Progenitor cell of endocrine pancreas (in vitro differentiated cells): Measurements from ENCODE around the gene UBC. TPM values are rescaled to one million over a fixed set of nuclear protein-coding genes. Genes with fewer than 3 reads are reported as not detected.

Experiments
- DNase-seq: peaks from one replicate; pipeline ENCODE4 v3.0.0; 2021; ENCODE audit warnings: low spot score; ENCODE audit not compliant: unreplicated experiment
- H3K27ac Mint-ChIP-seq: 2 replicates; pipeline ENCODE4 v1.8.0; 2021; ENCODE audit warnings: mild to moderate bottlenecking, moderate library complexity, mixed read lengths
- H3K27me3 Mint-ChIP-seq: 2 replicates; pipeline ENCODE4 v1.8.0; 2021; ENCODE audit warnings: mixed read lengths
- H3K36me3 Mint-ChIP-seq: 2 replicates; pipeline ENCODE4 v1.8.0; 2022; ENCODE audit warnings: mixed read lengths; ENCODE audit not compliant: insufficient read depth
- H3K4me1 Mint-ChIP-seq: 2 replicates; pipeline ENCODE4 v1.8.0; 2021; ENCODE audit warnings: low read depth, mixed read lengths
- H3K4me3 Mint-ChIP-seq: 2 replicates; pipeline ENCODE4 v1.8.0; 2021; ENCODE audit warnings: low read depth, mild to moderate bottlenecking, moderate library complexity, mixed read lengths
- H3K9me3 Mint-ChIP-seq: 2 replicates; pipeline ENCODE4 v1.8.0; 2021; ENCODE audit warnings: low read depth, mixed read lengths
- CTCF ChIP-seq: fragments of 200-600 bp; sonication (generic); IDR thresholded peaks from one replicate; pipeline ENCODE4 v1.5.0; 2021; ENCODE audit warnings: antibody characterized with exemption, mild to moderate bottlenecking; ENCODE audit not compliant: unreplicated experiment
- total RNA-seq: library from RNA; stranded (reverse); gene quantifications from 2 replicates; pipeline ENCODE4 v1.2.1, GENCODE V29; 2021

The UBC gene
- total RNA-seq, 1 donor from 2014 or later, result 645 TPM

- Mint-ChIP-seq H3K4me3 (no peak overlapping the region), H3K27ac (no peak overlapping the region), H3K9me3 (no peaks in the 10 kb centered on the region), H3K36me3 (peaks cover 9% of the 10 kb centered on the region), H3K27me3 (no peaks in the 10 kb centered on the region), H3K4me1 (no peaks in the 10 kb centered on the region)
- no peak for TF ChIP-seq CTCF
- DNase-seq, result no peak
These were observed 39.4 kb upstream of the UBC start for GRCh38 chr12:124953689-124954405.

- no peak for DNase-seq
- H3K36me3 Mint-ChIP-seq, result peaks cover 9% of the 10 kb centered on the region
These were observed 38.4 kb upstream of the UBC start for GRCh38 chr12:124952801-124953200.

GRCh38 chr12:124952295-124952694, 37.8 kb upstream of the UBC start:
- Mint-ChIP-seq H3K9me3 (no peaks in the 10 kb centered on the region), H3K4me3 (no peak overlapping the region), H3K27me3 (no peaks in the 10 kb centered on the region), H3K27ac (no peak overlapping the region), H3K36me3 (peaks cover 7% of the 10 kb centered on the region), H3K4me1 (no peaks in the 10 kb centered on the region)
- no peak for TF ChIP-seq CTCF
- DNase-seq, result no peak

More at GRCh38 chr12:124952801-124953200, 38.4 kb upstream of the UBC start:
- Mint-ChIP-seq H3K9me3 (no peaks in the 10 kb centered on the region), H3K27ac (no peak overlapping the region), H3K27me3 (no peaks in the 10 kb centered on the region), H3K4me3 (no peak overlapping the region), H3K4me1 (no peaks in the 10 kb centered on the region)
- TF ChIP-seq CTCF, result no peak

- Mint-ChIP-seq H3K27me3 (no peaks in the 10 kb centered on the region), H3K9me3 (no peaks in the 10 kb centered on the region), H3K4me3 (no peak overlapping the region), H3K36me3 (peaks cover 10% of the 10 kb centered on the region), H3K27ac (no peak overlapping the region), H3K4me1 (no peaks in the 10 kb centered on the region)
- no peak for DNase-seq
- TF ChIP-seq CTCF, result no peak
These were observed 35.6 kb upstream of the UBC start for GRCh38 chr12:124949779-124950728.

- H3K4me1 Mint-ChIP-seq, result no peaks in the 10 kb centered on the region
- no peak for DNase-seq
- H3K9me3 Mint-ChIP-seq, result no peaks in the 10 kb centered on the region
- H3K27ac Mint-ChIP-seq, result peak overlapping the region; percentile 62
- TF ChIP-seq CTCF, result no peak
- H3K4me3 Mint-ChIP-seq, result no peak overlapping the region
- peaks cover 9% of the 10 kb centered on the region for H3K36me3 Mint-ChIP-seq
- no peaks in the 10 kb centered on the region for H3K27me3 Mint-ChIP-seq
These were observed 34.6 kb upstream of the UBC start for GRCh38 chr12:124949066-124949465.
